Mesendoderm (in vitro differentiated cells): ENCODE data around the gene MRPL3. TPM values are rescaled to one million over a fixed set of nuclear protein-coding genes. Genes with fewer than 3 reads are reported as not detected.

Experiments used
- small RNA-seq: library from polyadenylated mRNA; stranded (forward); fragments of <200 nt; extraction: miRNeasy Mini kit (QIAGEN cat#:217004); gene quantifications from one replicate; pipeline ENCODE3, GENCODE V24; 2013; ENCODE audit not compliant: insufficient read depth

Gene MRPL3

Small RNA genes lying within 50 kb of the gene (small RNA-seq; reads per million reads assigned to genes)
- not detected for gene AC107027.2
- 17.4 reads per million, percentile 90 among the genes with 10 or more reads in this experiment for gene SNORA58
